ENCODE data around the gene STX8.

Gene STX8

GRCh38 chr17:9238340-9239245 is 337.0 kb downstream of the STX8 start:
- TF ChIP-seq CTCF (conservative IDR thresholded peaks at IDR 0.05; ENCODE audit: low read depth): no peak
- H3K27ac ChIP-seq: no peak overlapping the region
- DNase-seq (ENCODE audit: low spot score): no peak
- CTCF ChIA-PET: no interaction called here
- POLR2A ChIA-PET (ENCODE audit: low non-redundant PET): no interaction called here

GRCh38 chr17:9237661-9238301 is 337.8 kb downstream of the STX8 start:
- TF ChIP-seq CTCF (conservative IDR thresholded peaks at IDR 0.05; ENCODE audit: low read depth): no peak
- no peak for DNase-seq (ENCODE audit: low spot score)
- POLR2A ChIA-PET (ENCODE audit: low non-redundant PET): no interaction called here
- CTCF ChIA-PET: no interaction called here
- H3K27ac ChIP-seq: no peak overlapping the region

- TF ChIP-seq CTCF (conservative IDR thresholded peaks at IDR 0.05; ENCODE audit: low read depth): no peak
- no peak overlapping the region for H3K27ac ChIP-seq
- ChIA-PET CTCF (no interaction called here), POLR2A (ENCODE audit: low non-redundant PET) (no interaction called here)
- DNase-seq (ENCODE audit: low spot score): no peak
Measured at GRCh38 chr17:9237053-9237410, 338.6 kb downstream of the STX8 start.

- ChIA-PET POLR2A (ENCODE audit: low non-redundant PET) (no interaction called here), CTCF (no interaction called here)
- no peak for DNase-seq (ENCODE audit: low spot score)
- no peak overlapping the region for H3K27ac ChIP-seq
- no peak for TF ChIP-seq CTCF (conservative IDR thresholded peaks at IDR 0.05; ENCODE audit: low read depth)
Measured at GRCh38 chr17:9236286-9237052, 339.2 kb downstream of the STX8 start.

GRCh38 chr17:9235346-9235745 is 340.3 kb downstream of the STX8 start:
- POLR2A ChIA-PET (ENCODE audit: low non-redundant PET): no interaction called here
- CTCF ChIA-PET: interaction anchor here (0.6 kb wide), 1 partner anchor 342 kb away, joined by 6 read pairs; no protein-coding TSS in a partner anchor
- DNase-seq (ENCODE audit: low spot score): no peak
- no peak overlapping the region for H3K27ac ChIP-seq
- no peak for TF ChIP-seq CTCF (conservative IDR thresholded peaks at IDR 0.05; ENCODE audit: low read depth)

- POLR2A ChIA-PET (ENCODE audit: low non-redundant PET): no interaction called here
Measured at GRCh38 chr17:9234389-9234945, 341.2 kb downstream of the STX8 start.

More at GRCh38 chr17:9234389-9234945, 341.2 kb downstream of the STX8 start:
- DNase-seq (ENCODE audit: low spot score): no peak
- no peak for TF ChIP-seq CTCF (conservative IDR thresholded peaks at IDR 0.05; ENCODE audit: low read depth)
- CTCF ChIA-PET: no interaction called here
- no peak overlapping the region for H3K27ac ChIP-seq
